H1 (cell line): ENCODE data around the gene IDUA. TPM values are rescaled to one million over a fixed set of nuclear protein-coding genes. Genes with fewer than 3 reads are reported as not detected.
A peak's percentile ranks its signal among the peaks of the same experiment; 100 is the strongest.

ENCODE experiments used
- CTCF ChIA-PET: fragments of 300-600 bp; sonication (Branson Sonifier 250); formaldehyde crosslinking; loops from one replicate; lab custom pipeline; 2021; ENCODE audit not compliant: partially characterized antibody; lab: Charles Lee
- POLR2A ChIA-PET: fragments of 300-600 bp; sonication (Branson Sonifier 250); formaldehyde crosslinking; loops from one replicate; lab custom pipeline; 2021; ENCODE audit warnings: inconsistent platforms; ENCODE audit not compliant: partially characterized antibody; lab: Charles Lee
- DNase-seq, 2 experiments: peaks; one replicate each; pipeline versions ENCODE4 v3.0.0 to v3.0.0-alpha.2; 2010 to 2022; ENCODE audit warnings: low spot score in 2 of 2, low read depth in 1 of 2, mixed read lengths in 1 of 2
- FAIRE-seq: peaks from 2 replicates; lab custom pipeline; 2011; peaks lifted over from hg19 to GRCh38; lab: Jason Lieb, UNC
- H2AFZ ChIP-seq: 2 replicates; pipeline ENCODE4 v1.8.1; 2012; ENCODE audit warnings: low read length, inconsistent platforms
- H2AK5ac ChIP-seq: 2 replicates; pipeline ENCODE4 v1.6.1; 2013; ENCODE audit warnings: low read depth, low read length
- H2BK120ac ChIP-seq: replicated peaks from 2 replicates; pipeline ENCODE3; 2013; ENCODE audit warnings: low read depth, low read length, inconsistent platforms
- H2BK12ac ChIP-seq: 2 replicates; pipeline ENCODE4 v1.6.1; 2013; ENCODE audit warnings: low read depth, low read length
- H2BK15ac ChIP-seq: 2 replicates; pipeline ENCODE4 v1.6.1; 2013; ENCODE audit warnings: low read length
- H2BK20ac ChIP-seq: 2 replicates; pipeline ENCODE4 v1.6.1; 2013; ENCODE audit warnings: low read length
- H2BK5ac ChIP-seq: 2 replicates; pipeline ENCODE4 v1.6.1; 2013; ENCODE audit warnings: low read depth, low read length
- H3K14ac ChIP-seq: 2 replicates; pipeline ENCODE4 v1.6.1; 2013; ENCODE audit warnings: inconsistent platforms; ENCODE audit not compliant: insufficient read length
- H3K18ac ChIP-seq: 2 replicates; pipeline ENCODE4 v1.6.1; 2013; ENCODE audit warnings: low read length; ENCODE audit errors: extremely low read depth
- H3K23ac ChIP-seq: 2 replicates; pipeline ENCODE4 v1.6.1; 2013; ENCODE audit warnings: inconsistent platforms; ENCODE audit not compliant: insufficient read length
- H3K23me2 ChIP-seq: 2 replicates; pipeline ENCODE4 v1.6.1; 2013; ENCODE audit warnings: low read depth, low read length
- H3K27ac ChIP-seq: 2 replicates; pipeline ENCODE4 v1.6.1; 2011; ENCODE audit warnings: low read depth, low read length, inconsistent platforms
- H3K27me3 ChIP-seq, 4 experiments: replicated peaks in 1 of 4; 1 replicate in 1 of 4; 2 replicates in 3 of 4; pipeline versions ENCODE4 v1.6.1 to v1.8.1; 2011 to 2013; ENCODE audit warnings: low read length in 3 of 4, mild to moderate bottlenecking in 3 of 4, inconsistent platforms in 2 of 4, mixed read lengths in 2 of 4, moderate library complexity in 1 of 4; ENCODE audit not compliant: control insufficient read depth in 3 of 4, insufficient read depth in 3 of 4; ENCODE audit errors: extremely low read depth in 1 of 4
- H3K36me3 ChIP-seq, 4 experiments: 2 replicates each; pipeline versions ENCODE4 v1.6.1 to v1.8.1; 2011 to 2013; ENCODE audit warnings: mild to moderate bottlenecking in 4 of 4, low read length in 3 of 4, moderate library complexity in 2 of 4, control low read depth in 1 of 4, inconsistent platforms in 1 of 4; ENCODE audit not compliant: insufficient read depth in 4 of 4, control insufficient read depth in 2 of 4
- H3K4ac ChIP-seq: replicated peaks from 2 replicates; pipeline ENCODE3; 2013; ENCODE audit warnings: low read length, low read depth, mixed read lengths, inconsistent platforms; ENCODE audit not compliant: insufficient read length
- H3K4me1 ChIP-seq, 4 experiments: replicated peaks in 1 of 4; 1 replicate in 1 of 4; 2 replicates in 3 of 4; pipeline versions ENCODE4 v1.6.1 to v1.8.1; 2011 to 2013; ENCODE audit warnings: low read length in 3 of 4, inconsistent platforms in 2 of 4, mixed read lengths in 1 of 4; ENCODE audit not compliant: insufficient read depth in 4 of 4, control insufficient read depth in 3 of 4
- H3K4me2 ChIP-seq, 2 experiments: 2 replicates each; pipeline versions ENCODE4 v1.6.1 to v1.8.1; 2011 to 2013; ENCODE audit warnings: low read depth in 2 of 2, low read length in 2 of 2, control low read depth in 1 of 2, inconsistent platforms in 1 of 2, mild to moderate bottlenecking in 1 of 2; ENCODE audit not compliant: insufficient read depth in 1 of 2
- H3K4me3 ChIP-seq, 4 experiments: fragments of 200-600, 300-600 bp in 1 of 4; sonication (generic), shearing (Covaris generic), sonication (Bioruptor Twin) in 1 of 4; 2 replicates each; pipeline versions ENCODE4 v1.5.1 to v1.8.1; 2011 to 2016; ENCODE audit warnings: low read length in 4 of 4, low read depth in 3 of 4, control low read depth in 2 of 4, inconsistent platforms in 2 of 4, mild to moderate bottlenecking in 2 of 4, mixed read lengths in 1 of 4, moderate library complexity in 1 of 4; ENCODE audit not compliant: insufficient read depth in 2 of 4; ENCODE audit errors: extremely low read depth in 1 of 4
- H3K56ac ChIP-seq: replicated peaks from 2 replicates; pipeline ENCODE3; 2013; ENCODE audit warnings: low read depth, mild to moderate bottlenecking, mixed read lengths, low read length, inconsistent platforms; ENCODE audit not compliant: insufficient read length
- H3K79me1 ChIP-seq: 2 replicates; pipeline ENCODE4 v1.6.1; 2013; ENCODE audit warnings: low read depth, low read length, control low read depth
- H3K79me2 ChIP-seq, 2 experiments: 2 replicates each; pipeline versions ENCODE4 v1.6.1 to v1.8.1; 2012 to 2013; ENCODE audit warnings: low read length in 2 of 2, mild to moderate bottlenecking in 2 of 2, inconsistent platforms in 1 of 2; ENCODE audit not compliant: insufficient read depth in 2 of 2, control insufficient read depth in 1 of 2
- H3K9ac ChIP-seq, 4 experiments: replicated peaks in 1 of 4; 1 replicate in 1 of 4; 2 replicates in 3 of 4; pipeline versions ENCODE4 v1.6.1 to v1.8.1; 2011 to 2013; ENCODE audit warnings: low read depth in 3 of 4, low read length in 3 of 4, control low read depth in 2 of 4, mild to moderate bottlenecking in 2 of 4, moderate library complexity in 2 of 4, inconsistent platforms in 1 of 4; ENCODE audit errors: extremely low read depth in 1 of 4
- H3K9me3 ChIP-seq, 2 experiments: 2 replicates each; pipeline versions ENCODE4 v1.6.1 to v1.8.1; 2012 to 2013; ENCODE audit warnings: mild to moderate bottlenecking in 2 of 2, moderate library complexity in 2 of 2, control low read depth in 1 of 2, inconsistent platforms in 1 of 2, low read depth in 1 of 2, low read length in 1 of 2, mixed read lengths in 1 of 2; ENCODE audit not compliant: insufficient read depth in 2 of 2
- H4K20me1 ChIP-seq, 2 experiments: replicated peaks in 1 of 2; 2 replicates each; pipeline versions ENCODE3 to v1.8.1; 2011 to 2013; ENCODE audit warnings: inconsistent platforms in 2 of 2, low read length in 2 of 2, mild to moderate bottlenecking in 1 of 2; ENCODE audit not compliant: insufficient read depth in 2 of 2, control insufficient read depth in 1 of 2
- H4K5ac ChIP-seq: 2 replicates; pipeline ENCODE4 v1.6.1; 2013; ENCODE audit warnings: low read length, low read depth, mixed read lengths, inconsistent platforms; ENCODE audit not compliant: insufficient read length
- H4K8ac ChIP-seq: 2 replicates; pipeline ENCODE4 v1.8.0; 2013; ENCODE audit warnings: mild to moderate bottlenecking, moderate library complexity, low read length, inconsistent platforms; ENCODE audit not compliant: insufficient read depth; ENCODE audit errors: extremely low read depth
- H4K91ac ChIP-seq: replicated peaks from 2 replicates; pipeline ENCODE3; 2013; ENCODE audit warnings: low read length, mixed read lengths, inconsistent platforms; ENCODE audit not compliant: insufficient read length
- CBX5 ChIP-seq: fragments of 300-800, 300-1000 bp; sonication (generic); IDR thresholded peaks from 2 replicates; pipeline ENCODE4 v1.7.1; 2016; ENCODE audit warnings: antibody characterized with exemption, low read length, low read depth
- KDM4A ChIP-seq: IDR thresholded peaks from one replicate; pipeline ENCODE4 v1.7.1; 2012; ENCODE audit warnings: low read depth, mild to moderate bottlenecking, moderate library complexity, low read length, inconsistent platforms; ENCODE audit not compliant: severe bottlenecking
- SIN3A ChIP-seq, 2 experiments: IDR thresholded peaks in 1 of 2; conservative IDR thresholded peaks in 1 of 2; 2 replicates each; pipeline ENCODE4 v1.6.1; 2011 to 2012; ENCODE audit warnings: low read length in 2 of 2, improper control_type of control experiment in 1 of 2, low read depth in 1 of 2, mild to moderate bottlenecking in 1 of 2
- WGBS, 2 experiments: shearing (Covaris generic) in 1 of 2; methylation state at CpG; one replicate each; pipeline versions ENCODE4 v1.1.6 to v1.1.7; 2013 to 2015; ENCODE audit warnings: low lambda C conversion rate in 2 of 2, mixed read lengths in 2 of 2, inconsistent platforms in 1 of 2, low coverage in 1 of 2, missing lambda C conversion rate in 1 of 2; ENCODE audit not compliant: insufficient replicate concordance in 2 of 2, insufficient coverage in 1 of 2, insufficient read length in 1 of 2; ENCODE audit errors: extremely low coverage in 1 of 2, missing lambda C conversion rate in 1 of 2; 5-methylcytosine and 5-hydroxymethylcytosine counted together
- polyA plus RNA-seq, 7 experiments: library from polyadenylated mRNA; depleted of rRNA in 3 of 7; stranded (reverse) in 5 of 7; unstranded in 2 of 7; fragments of >200 nt in 5 of 7; fragments of 200-250 nt in 2 of 7; gene quantifications; 1 replicate in 5 of 7; 2 replicates in 1 of 7; 4 replicates in 1 of 7; pipeline versions ENCODE4 v1.2.1 to v1.2.3, GENCODE V29; 2011 to 2013; ENCODE audit warnings: missing spikeins in 2 of 7, mixed read lengths in 2 of 7
- total RNA-seq: library from RNA; stranded (reverse); fragmentation: NEBNext Ultra II Directional; extraction: Animal tissue kit (Norgen Biotek cat#: 25700); gene quantifications from 2 replicates; pipeline ENCODE4 v1.2.1, GENCODE V29; 2021

IDUA gene
- total and polyA plus RNA-seq, 2 of the 8 experiments (the other 6 are each of a cell fraction or from before 2014, with no cell fraction given) = 2.8 to 4.8 TPM

DNA sequence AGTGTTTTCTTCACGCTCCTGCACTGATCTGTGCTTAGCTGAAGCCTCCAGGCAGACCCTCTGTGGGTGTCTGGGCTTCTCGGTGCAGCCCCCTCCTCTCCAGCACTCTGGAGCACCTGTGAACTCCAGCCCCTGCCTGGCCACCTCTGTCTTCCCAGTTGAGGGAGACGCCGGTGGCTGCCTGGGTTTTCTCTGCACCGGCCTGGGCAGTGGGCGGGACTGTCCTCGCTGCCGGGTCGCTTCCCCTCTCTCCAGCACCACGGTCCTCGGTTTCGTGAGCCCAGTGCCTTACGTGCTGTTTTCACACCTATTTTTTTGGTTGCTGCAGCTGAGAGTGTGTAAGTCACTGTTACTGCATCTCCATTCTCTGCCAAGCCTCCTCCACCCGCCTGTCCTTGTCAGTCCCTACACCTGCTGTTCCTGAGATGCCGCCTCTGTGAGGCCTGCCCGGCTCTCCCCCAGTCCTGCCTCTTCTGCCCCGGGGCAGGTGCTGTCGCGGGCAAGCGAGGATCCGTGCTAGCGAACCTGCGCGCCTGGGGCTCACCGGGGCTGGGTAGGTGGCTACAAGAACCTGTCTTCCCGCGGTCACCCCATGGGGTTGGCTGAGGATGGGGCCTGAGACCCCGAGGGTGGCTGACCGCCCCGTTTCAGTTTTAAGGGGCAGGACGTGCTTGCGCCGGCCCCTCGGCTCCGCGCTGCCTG lies 22.1 kb downstream of the IDUA start:
- H3K4me2 ChIP-seq = peak overlapping the region; percentile 94 to 99
- peaks cover 3 to 17% of the 10 kb centered on the region in 2 experiments for H4K20me1 ChIP-seq
- no peak overlapping the region for H3K14ac ChIP-seq
- no peaks in the 10 kb centered on the region for H3K9me3 ChIP-seq
- WGBS, 2 experiments = 11% methylated on average over 32 of the region's 36 CpGs; no CpG with 5 or more reads in 1 of the 2 experiments
- no peak overlapping the region for H4K5ac ChIP-seq
- no peak overlapping the region for H4K91ac ChIP-seq
- CTCF ChIA-PET = interaction anchor here (1.0 kb wide), 1 partner anchor 47 kb away, joined by 3 read pairs; no protein-coding TSS in a partner anchor
- H3K23ac ChIP-seq = no peak overlapping the region
- H3K79me2 ChIP-seq = no peaks in the 10 kb centered on the region
- DNase-seq = no peak
- no peak overlapping the region for H2BK120ac ChIP-seq
- no peak overlapping the region for H3K9ac ChIP-seq
- H2BK15ac ChIP-seq = no peak overlapping the region
- no peaks in the 10 kb centered on the region for H3K79me1 ChIP-seq
- H3K18ac ChIP-seq = no peak overlapping the region; the same call in 1 of the 2 replicates
- H3K27me3 ChIP-seq = peaks cover 27 to 68% (median 61%) of the 10 kb centered on the region in 4 experiments
- H3K27ac ChIP-seq = no peak overlapping the region
- H3K36me3 ChIP-seq = no peaks in the 10 kb centered on the region
- FAIRE-seq = no peak
- H2BK5ac ChIP-seq = no peak overlapping the region
- H3K4me3 ChIP-seq = peak overlapping the region; percentile 38 to 68 (median 44)
- H2AFZ ChIP-seq = peak overlapping the region; percentile 63; the same call in 1 of the 2 replicates
- H3K4me1 ChIP-seq = peaks cover 0 to 14% (median 10%) of the 10 kb centered on the region in 4 experiments; a peak in 6 of 7 replicates
- POLR2A ChIA-PET = no interaction called here
- no peak overlapping the region for H2AK5ac ChIP-seq
- no peak overlapping the region for H2BK20ac ChIP-seq
- no peak overlapping the region for H3K4ac ChIP-seq
- peaks cover 18% of the 10 kb centered on the region; the same call in 1 of the 2 replicates for H3K23me2 ChIP-seq
- no peak overlapping the region for H4K8ac ChIP-seq
- no peak overlapping the region for H3K56ac ChIP-seq
- H2BK12ac ChIP-seq = no peak overlapping the region
- TF ChIP-seq SIN3A (conservative IDR thresholded peaks at IDR 0.05 in 1 of 2, IDR thresholded peaks at IDR 0.05 in 1 of 2; ENCODE audit: low read depth in 1 of 2, low read length in 2 of 2) (0 out of 4 replicates have a peak, but pooled peaks of 1 of the 2 experiments have one; percentile 23), KDM4A (peak; percentile 62), CBX5 (no peak)
